Mesenchymal stem cell (in vitro differentiated cells and primary cell): ENCODE results near the gene CTBP2.
A peak's percentile ranks its signal among the peaks of the same experiment; 100 is the strongest.

Source experiments
- DNase-seq: peaks from one replicate; pipeline ENCODE4 v3.0.0-alpha.2; 2013
- H2AFZ ChIP-seq: one replicate; pipeline ENCODE4 v1.6.1; 2013; ENCODE audit warnings: low read depth, mild to moderate bottlenecking, control low read depth, inconsistent platforms, low read length, moderate library complexity
- H2AK5ac ChIP-seq: 2 replicates; pipeline ENCODE4 v1.6.1; 2013; ENCODE audit warnings: low read length, moderate library complexity, mild to moderate bottlenecking, inconsistent platforms; ENCODE audit not compliant: severe bottlenecking
- H2BK120ac ChIP-seq: one replicate; pipeline ENCODE4 v1.6.1; 2013; ENCODE audit warnings: low read depth, mild to moderate bottlenecking, inconsistent platforms, low read length, moderate library complexity
- H2BK12ac ChIP-seq, 2 experiments: one replicate each; pipeline ENCODE4 v1.6.1; 2013; ENCODE audit warnings: inconsistent platforms in 2 of 2, low read length in 2 of 2, mild to moderate bottlenecking in 2 of 2, moderate library complexity in 2 of 2, control low read depth in 1 of 2
- H2BK15ac ChIP-seq: one replicate; pipeline ENCODE4 v1.6.1; 2013; ENCODE audit warnings: mild to moderate bottlenecking, low read depth, inconsistent platforms; ENCODE audit not compliant: poor library complexity, severe bottlenecking
- H2BK5ac ChIP-seq: 2 replicates; pipeline ENCODE4 v1.6.1; 2013; ENCODE audit warnings: low read depth, mild to moderate bottlenecking, low read length, control low read depth, inconsistent platforms; ENCODE audit not compliant: poor library complexity, severe bottlenecking
- H3K14ac ChIP-seq, 2 experiments: one replicate each; pipeline ENCODE4 v1.6.1; 2013; ENCODE audit warnings: inconsistent platforms in 2 of 2, low read length in 2 of 2, control low read depth in 1 of 2, mild to moderate bottlenecking in 1 of 2, moderate library complexity in 1 of 2
- H3K18ac ChIP-seq, 2 experiments: one replicate each; pipeline ENCODE4 v1.6.1; 2013; ENCODE audit warnings: inconsistent platforms in 2 of 2, low read length in 2 of 2, control low read depth in 1 of 2, low read depth in 1 of 2, mild to moderate bottlenecking in 1 of 2
- H3K23ac ChIP-seq, 2 experiments: one replicate each; pipeline ENCODE4 v1.6.1; 2013; ENCODE audit warnings: inconsistent platforms in 2 of 2, low read length in 2 of 2, mild to moderate bottlenecking in 2 of 2, moderate library complexity in 2 of 2, control low read depth in 1 of 2
- H3K27ac ChIP-seq: 2 replicates; pipeline ENCODE4 v1.5.1; 2013; ENCODE audit warnings: mild to moderate bottlenecking, moderate library complexity, low read length, control low read depth, inconsistent platforms; ENCODE audit not compliant: poor library complexity, severe bottlenecking
- H3K27me3 ChIP-seq, 2 experiments: 2 replicates each; pipeline versions ENCODE4 v1.6.1 to v1.7.0; 2013; ENCODE audit warnings: low read length in 2 of 2, mild to moderate bottlenecking in 2 of 2, moderate library complexity in 2 of 2, control low read depth in 1 of 2, inconsistent platforms in 1 of 2; ENCODE audit not compliant: control insufficient read depth in 1 of 2, insufficient read depth in 1 of 2
- H3K36me3 ChIP-seq, 2 experiments: 2 replicates each; pipeline versions ENCODE4 v1.6.1 to v1.7.0; 2013; ENCODE audit warnings: low read length in 2 of 2, control low read depth in 1 of 2, inconsistent platforms in 1 of 2, low read depth in 1 of 2, mild to moderate bottlenecking in 1 of 2; ENCODE audit not compliant: insufficient read depth in 2 of 2, control insufficient read depth in 1 of 2
- H3K4ac ChIP-seq, 2 experiments: one replicate each; pipeline ENCODE4 v1.6.1; 2013; ENCODE audit warnings: inconsistent platforms in 2 of 2, low read length in 2 of 2, mild to moderate bottlenecking in 2 of 2, moderate library complexity in 2 of 2, control low read depth in 1 of 2, low read depth in 1 of 2
- H3K4me1 ChIP-seq: 2 replicates; pipeline ENCODE4 v1.6.1; 2013; ENCODE audit warnings: low read depth, low read length, control low read depth; ENCODE audit not compliant: control insufficient read depth, insufficient read depth
- H3K4me2 ChIP-seq: 2 replicates; pipeline ENCODE4 v1.6.1; 2013; ENCODE audit warnings: low read length, mild to moderate bottlenecking, inconsistent platforms; ENCODE audit not compliant: poor library complexity, severe bottlenecking
- H3K4me3 ChIP-seq, 2 experiments: 2 replicates each; pipeline versions ENCODE4 v1.5.1 to v1.7.0; 2013; ENCODE audit warnings: low read length in 2 of 2, mild to moderate bottlenecking in 2 of 2, control low read depth in 1 of 2, low read depth in 1 of 2; ENCODE audit not compliant: insufficient read depth in 1 of 2
- H3K79me1 ChIP-seq: replicated peaks from 2 replicates; pipeline ENCODE4 v1.6.1; 2013; ENCODE audit warnings: mild to moderate bottlenecking, control low read depth, low read length, inconsistent platforms; ENCODE audit not compliant: poor library complexity, severe bottlenecking
- H3K9ac ChIP-seq: 2 replicates; pipeline ENCODE4 v1.7.0; 2013; ENCODE audit warnings: mild to moderate bottlenecking, low read length, moderate library complexity
- H3K9me3 ChIP-seq: 2 replicates; pipeline ENCODE4 v1.7.0; 2013; ENCODE audit warnings: mild to moderate bottlenecking, low read length; ENCODE audit not compliant: control insufficient read depth
- H4K8ac ChIP-seq: one replicate; pipeline ENCODE4 v1.6.1; 2013; ENCODE audit warnings: inconsistent platforms, mild to moderate bottlenecking, low read length, moderate library complexity
- H4K91ac ChIP-seq: one replicate; pipeline ENCODE4 v1.6.1; 2013; ENCODE audit warnings: mild to moderate bottlenecking, low read length, inconsistent platforms
- WGBS: methylation state at CpG from one replicate; pipeline ENCODE4 v1.1.7; 2013; ENCODE audit warnings: mixed read lengths; 5-methylcytosine and 5-hydroxymethylcytosine counted together

The CTBP2 gene

DNA sequence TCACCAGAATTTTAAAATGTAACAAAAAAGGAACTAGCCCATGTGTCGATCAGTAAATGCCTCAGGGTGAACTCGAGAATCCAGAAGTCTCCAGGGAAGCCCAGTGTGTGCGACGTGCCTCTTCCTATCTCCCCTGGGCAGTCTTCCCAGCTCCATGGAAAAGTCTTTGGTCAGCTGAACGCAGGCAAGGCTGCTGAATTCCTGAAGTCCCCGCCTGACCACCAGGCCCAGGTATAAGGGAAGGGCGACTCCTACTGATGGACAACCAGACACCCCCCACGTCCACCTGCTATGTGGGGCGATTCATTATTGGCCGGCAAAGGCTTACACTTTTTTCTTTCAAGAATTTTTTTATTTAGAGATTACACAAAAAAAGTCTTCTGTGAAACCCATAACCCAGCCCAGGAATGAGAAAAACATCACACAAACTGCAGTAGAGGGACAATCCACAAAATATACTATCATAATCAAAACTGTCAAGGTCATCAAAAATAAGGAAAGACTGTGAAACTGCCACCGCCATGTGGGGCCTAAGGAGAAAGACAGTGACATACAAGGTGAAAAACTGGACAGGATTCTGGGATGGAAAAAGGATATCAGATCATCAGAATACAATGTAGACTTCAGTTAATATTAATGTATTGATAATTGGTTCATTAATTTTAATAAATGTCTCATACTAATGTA lies 93.5 kb downstream of the CTBP2 start:
- H3K27me3 ChIP-seq = no peaks in the 10 kb centered on the region
- H2AFZ ChIP-seq = no peak overlapping the region
- no peak overlapping the region for H2BK12ac ChIP-seq
- no peak overlapping the region for H3K23ac ChIP-seq
- peaks cover 51% of the 10 kb centered on the region for H3K4me1 ChIP-seq
- H2BK15ac ChIP-seq = no peak overlapping the region
- H3K27ac ChIP-seq = no peak overlapping the region
- DNase-seq = no peak
- H3K9me3 ChIP-seq = no peaks in the 10 kb centered on the region
- no peak overlapping the region for H3K4me2 ChIP-seq
- no peak overlapping the region for H3K4me3 ChIP-seq
- H3K79me1 ChIP-seq = peaks cover 36% of the 10 kb centered on the region
- 95% methylated on average over 11 of the region's 11 CpGs for WGBS
- H3K36me3 ChIP-seq = peaks cover 8 to 16% of the 10 kb centered on the region in 2 experiments
- H4K8ac ChIP-seq = no peak overlapping the region
- H2AK5ac ChIP-seq = no peak overlapping the region
- H3K18ac ChIP-seq = no peak overlapping the region
- no peak overlapping the region for H4K91ac ChIP-seq
- H2BK5ac ChIP-seq = no peak overlapping the region
- no peak overlapping the region for H3K9ac ChIP-seq
- no peak overlapping the region for H3K4ac ChIP-seq
- no peak overlapping the region for H3K14ac ChIP-seq
- H2BK120ac ChIP-seq = no peak overlapping the region

DNA sequence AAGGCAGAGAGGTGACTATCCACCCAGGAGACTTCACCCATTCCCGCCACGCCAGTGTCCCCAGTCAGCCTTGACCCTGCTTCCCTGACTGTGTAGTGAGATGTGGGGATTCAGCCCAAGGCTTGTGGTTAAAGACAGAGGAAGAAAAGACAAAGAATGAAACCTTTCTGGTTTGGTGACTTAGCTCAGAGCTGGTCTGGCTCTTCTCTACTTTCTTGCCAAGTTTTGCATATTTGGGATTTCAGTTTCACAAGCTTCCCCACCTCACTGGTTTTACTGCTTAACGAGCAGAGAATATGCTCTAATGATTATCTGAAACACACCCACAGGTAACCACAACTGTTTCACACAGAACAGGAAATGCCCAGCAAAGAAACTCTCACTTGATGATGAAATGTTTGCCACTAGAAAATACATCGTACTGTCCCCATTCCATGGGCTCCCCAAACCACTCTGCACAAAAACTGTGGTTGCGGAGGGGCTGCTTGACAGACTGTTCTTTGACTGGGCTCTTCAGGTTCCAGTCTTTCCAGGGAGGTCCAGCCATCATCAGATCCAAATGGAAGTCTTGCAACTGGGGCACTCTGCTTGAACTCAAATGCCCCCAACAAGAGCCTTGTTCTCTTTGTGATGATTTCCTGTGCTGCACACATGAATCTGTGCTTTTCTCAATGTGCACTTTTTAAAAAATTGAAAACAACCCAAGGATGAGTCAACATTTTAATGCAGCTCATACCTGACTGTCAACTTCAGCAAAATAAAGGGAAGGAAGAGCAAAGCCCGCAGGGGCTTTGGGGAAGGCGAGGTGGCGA lies 95.5 kb downstream of the CTBP2 start:
- H3K9ac ChIP-seq = peak overlapping the region; percentile 45
- no peak overlapping the region for H4K8ac ChIP-seq
- peaks cover 21% of the 10 kb centered on the region for H3K79me1 ChIP-seq
- no peak overlapping the region for H4K91ac ChIP-seq
- H3K4ac ChIP-seq = no peak overlapping the region
- peak overlapping the region; percentile 78 for H2AK5ac ChIP-seq
- H3K18ac ChIP-seq = no peak overlapping the region
- no peak overlapping the region for H3K4me3 ChIP-seq
- WGBS = 84% methylated on average over 8 of the region's 8 CpGs
- H3K27me3 ChIP-seq = no peaks in the 10 kb centered on the region
- H2AFZ ChIP-seq = no peak overlapping the region
- H3K9me3 ChIP-seq = no peaks in the 10 kb centered on the region
- no peak overlapping the region for H2BK12ac ChIP-seq
- peaks cover 59% of the 10 kb centered on the region for H3K4me1 ChIP-seq
- peak; percentile 59 for DNase-seq
- H2BK120ac ChIP-seq = no peak overlapping the region
- H3K36me3 ChIP-seq = peaks cover 8 to 9% of the 10 kb centered on the region in 2 experiments
- no peak overlapping the region for H2BK15ac ChIP-seq
- peak overlapping the region; percentile 45 for H2BK5ac ChIP-seq
- H3K14ac ChIP-seq = no peak overlapping the region
- peak overlapping the region; percentile 26 for H3K4me2 ChIP-seq
- H3K27ac ChIP-seq = peak overlapping the region; percentile 86
- H3K23ac ChIP-seq = no peak overlapping the region

DNA sequence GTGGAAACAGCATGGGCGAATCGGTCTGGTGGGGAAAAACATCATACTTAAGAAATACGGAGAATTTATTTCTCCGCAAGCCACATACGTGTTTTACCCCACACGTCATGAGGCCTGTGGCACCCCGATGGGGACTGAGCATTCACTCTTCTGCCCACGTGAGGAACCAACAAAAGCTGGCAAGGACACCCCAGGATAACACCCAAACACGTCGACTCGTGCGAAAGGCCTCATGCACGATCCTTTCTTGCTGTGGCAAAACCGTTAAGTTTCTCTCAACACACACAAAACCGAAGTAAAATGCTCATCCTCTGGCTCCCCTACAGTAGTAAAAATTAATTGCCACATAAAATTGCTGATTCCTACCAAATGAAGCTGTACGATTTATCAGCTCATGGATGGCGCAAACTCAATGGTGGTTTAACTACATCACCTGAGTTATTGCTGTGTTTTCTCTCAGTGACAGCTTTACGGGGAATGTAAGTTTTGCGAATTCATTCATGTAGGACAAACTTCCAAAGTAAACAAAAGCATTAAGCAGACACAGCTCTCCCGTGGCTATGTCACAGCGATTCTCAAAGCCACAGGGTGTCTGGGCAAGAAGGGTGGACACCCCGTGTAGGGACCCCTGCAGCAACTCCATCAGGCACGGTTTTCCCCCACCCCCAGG lies 97.0 kb downstream of the CTBP2 start:
- peak; percentile 39 for DNase-seq
- Histone ChIP-seq H3K79me1 (peaks cover 19% of the 10 kb centered on the region), H3K9ac (no peak overlapping the region), H2AK5ac (peak overlapping the region; percentile 53), H2AFZ (no peak overlapping the region), H3K27me3 (no peaks in the 10 kb centered on the region), H2BK15ac (no peak overlapping the region), H3K23ac (peak overlapping the region in 1 of 2 experiments; percentile 78), H4K91ac (no peak overlapping the region), H2BK12ac (no peak overlapping the region), H3K14ac (no peak overlapping the region), H2BK120ac (peak overlapping the region; percentile 20), H4K8ac (no peak overlapping the region), H3K4ac (no peak overlapping the region), H3K9me3 (no peaks in the 10 kb centered on the region), H3K4me2 (no peak overlapping the region), H2BK5ac (no peak overlapping the region), H3K36me3 (peaks cover 8 to 9% of the 10 kb centered on the region in 2 experiments), H3K4me1 (peaks cover 57% of the 10 kb centered on the region), H3K18ac (peak overlapping the region in 1 of 2 experiments; percentile 4), H3K27ac (peak overlapping the region; percentile 39), H3K4me3 (no peak overlapping the region)
- WGBS = 83% methylated on average over 23 of the region's 23 CpGs

DNA sequence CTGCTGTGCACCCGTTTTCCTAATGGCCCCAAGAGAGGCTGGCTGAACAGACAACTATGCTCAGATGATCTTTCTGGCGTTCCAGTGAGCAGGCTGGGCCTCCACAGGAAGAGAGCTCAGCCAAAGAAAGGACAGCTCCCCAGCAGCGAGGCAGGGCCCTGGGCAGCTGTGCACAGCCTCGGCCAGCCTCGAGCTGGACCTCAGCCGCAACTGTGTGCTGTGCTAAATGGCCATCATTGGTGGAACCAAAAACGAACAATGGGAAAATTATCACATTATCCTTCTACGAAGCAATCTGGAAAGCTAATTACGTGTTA lies 97.5 kb downstream of the CTBP2 start:
- Histone ChIP-seq H3K4ac (no peak overlapping the region), H3K9ac (no peak overlapping the region), H3K14ac (no peak overlapping the region), H2BK15ac (no peak overlapping the region), H3K9me3 (no peaks in the 10 kb centered on the region), H4K8ac (no peak overlapping the region), H3K23ac (no peak overlapping the region), H3K79me1 (peaks cover 20% of the 10 kb centered on the region), H3K4me1 (peaks cover 54% of the 10 kb centered on the region), H3K18ac (no peak overlapping the region), H2BK120ac (no peak overlapping the region), H3K4me3 (no peak overlapping the region), H2BK12ac (no peak overlapping the region), H2AFZ (no peak overlapping the region), H2AK5ac (peak overlapping the region; percentile 13), H3K27ac (no peak overlapping the region), H4K91ac (no peak overlapping the region), H3K36me3 (peaks cover 8 to 9% of the 10 kb centered on the region in 2 experiments), H3K4me2 (no peak overlapping the region), H3K27me3 (no peaks in the 10 kb centered on the region), H2BK5ac (no peak overlapping the region)
- 89% methylated on average over 9 of the region's 9 CpGs for WGBS
- DNase-seq = no peak
